ENCODE measurements around the gene SCYL2.

DNA sequence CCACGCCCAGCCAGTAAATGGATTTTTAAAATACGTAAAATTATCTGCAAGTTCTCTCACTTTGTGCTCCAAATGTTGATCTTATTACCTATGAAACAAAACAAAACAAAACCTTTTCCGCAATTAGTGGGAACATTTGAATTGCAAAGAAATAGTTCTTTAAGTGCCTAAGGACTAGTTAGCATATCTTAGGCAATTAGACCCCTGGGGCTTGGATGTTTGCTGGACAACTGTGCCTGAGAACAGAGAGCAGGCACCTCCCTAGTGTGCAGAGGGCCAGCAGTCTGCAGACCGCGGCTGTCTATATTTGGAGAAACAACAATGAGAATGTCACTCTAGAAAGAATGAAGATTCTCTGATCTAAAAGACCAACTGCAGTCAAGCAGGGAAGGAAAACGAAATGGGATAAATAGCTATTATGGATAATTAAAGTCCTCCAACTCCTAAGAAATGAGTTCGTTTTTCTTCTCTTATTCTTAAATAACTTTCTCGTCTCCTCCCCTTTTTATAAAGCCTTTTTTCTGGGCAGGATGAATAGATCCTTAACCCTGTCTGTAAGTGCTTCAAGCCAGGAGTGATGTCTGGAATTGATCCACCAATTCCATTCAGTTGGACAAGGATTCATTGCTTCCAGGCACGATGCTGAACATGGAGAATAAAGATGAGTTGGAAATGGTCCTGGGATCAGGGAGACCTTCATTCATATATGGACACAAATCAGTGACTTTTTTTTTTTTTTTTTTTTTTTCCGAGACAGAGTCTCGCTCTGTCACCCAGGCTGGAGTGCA lies 106.1 kb downstream of the SCYL2 start:
- TF ChIP-seq, protein P1, sequence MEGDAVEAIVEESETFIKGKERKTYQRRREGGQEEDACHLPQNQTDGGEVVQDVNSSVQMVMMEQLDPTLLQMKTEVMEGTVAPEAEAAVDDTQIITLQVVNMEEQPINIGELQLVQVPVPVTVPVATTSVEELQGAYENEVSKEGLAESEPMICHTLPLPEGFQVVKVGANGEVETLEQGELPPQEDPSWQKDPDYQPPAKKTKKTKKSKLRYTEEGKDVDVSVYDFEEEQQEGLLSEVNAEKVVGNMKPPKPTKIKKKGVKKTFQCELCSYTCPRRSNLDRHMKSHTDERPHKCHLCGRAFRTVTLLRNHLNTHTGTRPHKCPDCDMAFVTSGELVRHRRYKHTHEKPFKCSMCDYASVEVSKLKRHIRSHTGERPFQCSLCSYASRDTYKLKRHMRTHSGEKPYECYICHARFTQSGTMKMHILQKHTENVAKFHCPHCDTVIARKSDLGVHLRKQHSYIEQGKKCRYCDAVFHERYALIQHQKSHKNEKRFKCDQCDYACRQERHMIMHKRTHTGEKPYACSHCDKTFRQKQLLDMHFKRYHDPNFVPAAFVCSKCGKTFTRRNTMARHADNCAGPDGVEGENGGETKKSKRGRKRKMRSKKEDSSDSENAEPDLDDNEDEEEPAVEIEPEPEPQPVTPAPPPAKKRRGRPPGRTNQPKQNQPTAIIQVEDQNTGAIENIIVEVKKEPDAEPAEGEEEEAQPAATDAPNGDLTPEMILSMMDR (IDR thresholded peaks at IDR 0.05; ENCODE audit: low read depth, low read length, missing input control), result no peak
- TF ChIP-seq TAF1 (conservative IDR thresholded peaks at IDR 0.05) (no peak), SP1 (IDR thresholded peaks at IDR 0.05) (no peak), RAD21 (IDR thresholded peaks at IDR 0.05) (no peak), YY1 (IDR thresholded peaks at IDR 0.05) (no peak), JUND (IDR thresholded peaks at IDR 0.05) (no peak), GABPA (IDR thresholded peaks at IDR 0.05 in 1 of 2, conservative IDR thresholded peaks at IDR 0.05 in 1 of 2) (no peak), FOXA1 (IDR thresholded peaks at IDR 0.05) (no peak), HNF4A (conservative IDR thresholded peaks at IDR 0.05) (no peak), RXRA (IDR thresholded peaks at IDR 0.05) (no peak), NR2F2 (IDR thresholded peaks at IDR 0.05) (no peak)
- TF ChIP-seq, protein P2, sequence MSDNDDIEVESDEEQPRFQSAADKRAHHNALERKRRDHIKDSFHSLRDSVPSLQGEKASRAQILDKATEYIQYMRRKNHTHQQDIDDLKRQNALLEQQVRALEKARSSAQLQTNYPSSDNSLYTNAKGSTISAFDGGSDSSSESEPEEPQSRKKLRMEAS (IDR thresholded peaks at IDR 0.05), result no peak
- TF ChIP-seq, protein P3, sequence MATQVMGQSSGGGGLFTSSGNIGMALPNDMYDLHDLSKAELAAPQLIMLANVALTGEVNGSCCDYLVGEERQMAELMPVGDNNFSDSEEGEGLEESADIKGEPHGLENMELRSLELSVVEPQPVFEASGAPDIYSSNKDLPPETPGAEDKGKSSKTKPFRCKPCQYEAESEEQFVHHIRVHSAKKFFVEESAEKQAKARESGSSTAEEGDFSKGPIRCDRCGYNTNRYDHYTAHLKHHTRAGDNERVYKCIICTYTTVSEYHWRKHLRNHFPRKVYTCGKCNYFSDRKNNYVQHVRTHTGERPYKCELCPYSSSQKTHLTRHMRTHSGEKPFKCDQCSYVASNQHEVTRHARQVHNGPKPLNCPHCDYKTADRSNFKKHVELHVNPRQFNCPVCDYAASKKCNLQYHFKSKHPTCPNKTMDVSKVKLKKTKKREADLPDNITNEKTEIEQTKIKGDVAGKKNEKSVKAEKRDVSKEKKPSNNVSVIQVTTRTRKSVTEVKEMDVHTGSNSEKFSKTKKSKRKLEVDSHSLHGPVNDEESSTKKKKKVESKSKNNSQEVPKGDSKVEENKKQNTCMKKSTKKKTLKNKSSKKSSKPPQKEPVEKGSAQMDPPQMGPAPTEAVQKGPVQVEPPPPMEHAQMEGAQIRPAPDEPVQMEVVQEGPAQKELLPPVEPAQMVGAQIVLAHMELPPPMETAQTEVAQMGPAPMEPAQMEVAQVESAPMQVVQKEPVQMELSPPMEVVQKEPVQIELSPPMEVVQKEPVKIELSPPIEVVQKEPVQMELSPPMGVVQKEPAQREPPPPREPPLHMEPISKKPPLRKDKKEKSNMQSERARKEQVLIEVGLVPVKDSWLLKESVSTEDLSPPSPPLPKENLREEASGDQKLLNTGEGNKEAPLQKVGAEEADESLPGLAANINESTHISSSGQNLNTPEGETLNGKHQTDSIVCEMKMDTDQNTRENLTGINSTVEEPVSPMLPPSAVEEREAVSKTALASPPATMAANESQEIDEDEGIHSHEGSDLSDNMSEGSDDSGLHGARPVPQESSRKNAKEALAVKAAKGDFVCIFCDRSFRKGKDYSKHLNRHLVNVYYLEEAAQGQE (IDR thresholded peaks at IDR 0.05), result no peak
- TF ChIP-seq, protein P4, sequence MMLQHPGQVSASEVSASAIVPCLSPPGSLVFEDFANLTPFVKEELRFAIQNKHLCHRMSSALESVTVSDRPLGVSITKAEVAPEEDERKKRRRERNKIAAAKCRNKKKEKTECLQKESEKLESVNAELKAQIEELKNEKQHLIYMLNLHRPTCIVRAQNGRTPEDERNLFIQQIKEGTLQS (IDR thresholded peaks at IDR 0.05), result no peak

Data from liver (tissue), 3 donors.